ENCODE measurements around the gene SPEN.

GRCh38 chr1:15863156-15863901, 15.8 kb downstream of the SPEN start:
- TF ChIP-seq EZH2 (IDR thresholded peaks at IDR 0.05; ENCODE audit: borderline replicate concordance, low read depth, low read length, severe bottlenecking) (no peak), CTCF (IDR thresholded peaks at IDR 0.05; ENCODE audit: borderline replicate concordance, extremely low read depth, low read length, poor library complexity, severe bottlenecking) (no peak)
